RKO (cell line): Measurements from ENCODE around the gene SLC44A1.

Experiments
- DNase-seq: peaks from one replicate; pipeline ENCODE4 v3.0.0-alpha.2; 2016; ENCODE audit warnings: low spot score

The SLC44A1 gene

GRCh38 chr9:105338308-105338707, 93.9 kb downstream of the SLC44A1 start:
- DNase-seq, result peak; percentile 16

- no peak for DNase-seq
These were observed 95.4 kb downstream of the SLC44A1 start for GRCh38 chr9:105339849-105340248.

DNA sequence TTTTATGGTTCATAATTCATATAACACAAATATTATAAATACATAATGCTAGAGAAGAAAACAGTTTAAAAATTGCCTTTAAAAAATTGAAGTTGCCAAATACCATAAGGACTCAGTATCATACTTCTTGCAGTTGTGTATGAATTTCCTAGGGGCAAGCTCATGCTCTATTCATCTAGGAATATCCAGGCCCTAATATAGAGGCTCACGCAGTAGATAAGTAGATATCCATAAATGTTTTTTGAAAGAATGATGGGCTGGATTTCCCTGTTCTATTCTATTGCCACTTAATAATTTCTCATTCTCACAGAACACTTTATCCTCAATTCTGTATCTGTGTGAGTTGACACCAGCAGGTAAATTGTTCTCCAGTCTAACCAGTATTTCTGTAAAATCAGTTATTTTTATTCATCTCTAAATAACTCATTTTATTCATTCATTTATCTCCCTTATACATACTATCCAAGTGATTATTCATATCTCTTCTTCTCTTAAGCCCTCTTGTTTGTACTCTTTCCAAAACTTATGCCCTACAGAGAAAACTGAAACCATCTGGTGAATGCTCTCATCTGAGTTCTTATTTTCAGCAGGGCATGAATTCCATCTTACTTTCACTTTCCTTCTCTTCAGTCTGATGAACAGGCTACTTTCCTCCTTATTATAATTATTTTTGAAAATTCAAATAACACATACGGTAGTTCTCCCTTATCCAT, 97.1 kb downstream of the SLC44A1 start:
- no peak for DNase-seq

- DNase-seq, result no peak
These were observed 97.7 kb downstream of the SLC44A1 start for GRCh38 chr9:105342147-105342505.

DNA sequence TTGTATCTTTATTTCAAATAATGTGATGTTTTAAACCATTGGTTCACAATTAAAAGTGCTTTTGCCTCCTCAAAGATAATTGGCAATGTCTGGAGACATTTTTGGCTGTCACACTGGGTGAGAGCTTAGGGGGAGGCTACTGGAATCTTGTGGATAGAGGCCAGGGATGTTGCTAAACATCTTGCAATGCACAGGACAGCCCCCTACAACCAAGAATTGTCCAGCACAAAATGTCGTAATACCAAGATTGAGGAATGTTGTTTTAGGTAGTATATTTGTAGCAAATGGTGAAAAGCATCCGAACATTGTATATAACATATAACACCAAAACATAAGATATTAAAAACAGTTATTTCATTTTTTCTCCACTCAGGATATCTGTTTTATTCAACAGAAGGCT, 99.8 kb downstream of the SLC44A1 start:
- DNase-seq, result no peak

DNA sequence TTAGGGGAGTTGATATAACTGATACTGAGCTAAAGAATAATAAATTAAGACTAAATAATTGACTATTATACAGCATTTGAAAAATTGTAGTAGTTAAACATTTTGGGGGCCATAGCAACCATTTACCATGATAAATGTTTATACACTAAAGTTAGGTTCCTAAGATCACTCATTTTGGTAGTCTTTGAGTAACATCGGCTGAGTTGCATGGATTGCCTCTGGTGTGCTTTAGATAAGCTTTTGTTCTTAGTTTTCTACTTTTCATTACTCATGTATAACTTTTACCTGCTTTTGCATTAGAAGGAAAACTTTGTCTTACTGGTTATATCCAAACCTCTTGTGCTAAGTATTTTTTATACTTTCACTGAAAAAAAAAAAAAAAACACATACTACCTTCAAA, 101.2 kb downstream of the SLC44A1 start:
- DNase-seq, result no peak

GRCh38 chr9:105346273-105346672, 101.8 kb downstream of the SLC44A1 start:
- DNase-seq, result no peak

GRCh38 chr9:105354448-105354847, 110.0 kb downstream of the SLC44A1 start:
- no peak for DNase-seq

- peak; percentile 38 for DNase-seq
These were observed 111.3 kb downstream of the SLC44A1 start for GRCh38 chr9:105355781-105356180.

- no peak for DNase-seq
These were observed 113.5 kb downstream of the SLC44A1 start for GRCh38 chr9:105357937-105358336.

DNA sequence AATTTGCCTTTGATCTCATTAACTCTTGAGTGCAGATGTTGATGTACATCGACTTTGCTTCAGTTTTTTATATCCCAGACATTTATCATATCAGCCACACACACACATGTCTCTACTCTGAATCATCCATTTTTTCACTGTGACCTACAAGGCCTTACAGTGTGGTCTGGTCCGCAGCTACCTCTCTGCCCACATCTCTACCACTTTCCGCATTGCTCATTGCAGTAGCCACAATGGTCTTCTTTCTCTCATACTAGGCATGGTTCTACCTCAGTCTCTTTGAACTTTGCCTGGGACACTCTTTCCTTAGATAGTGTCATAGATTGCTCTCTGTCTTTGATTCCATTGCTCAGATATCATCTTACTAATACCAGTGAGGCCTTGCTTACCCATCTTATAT, 115.4 kb downstream of the SLC44A1 start:
- DNase-seq, result no peak

- no peak for DNase-seq
These were observed 115.9 kb downstream of the SLC44A1 start for GRCh38 chr9:105360344-105360743.

DNA sequence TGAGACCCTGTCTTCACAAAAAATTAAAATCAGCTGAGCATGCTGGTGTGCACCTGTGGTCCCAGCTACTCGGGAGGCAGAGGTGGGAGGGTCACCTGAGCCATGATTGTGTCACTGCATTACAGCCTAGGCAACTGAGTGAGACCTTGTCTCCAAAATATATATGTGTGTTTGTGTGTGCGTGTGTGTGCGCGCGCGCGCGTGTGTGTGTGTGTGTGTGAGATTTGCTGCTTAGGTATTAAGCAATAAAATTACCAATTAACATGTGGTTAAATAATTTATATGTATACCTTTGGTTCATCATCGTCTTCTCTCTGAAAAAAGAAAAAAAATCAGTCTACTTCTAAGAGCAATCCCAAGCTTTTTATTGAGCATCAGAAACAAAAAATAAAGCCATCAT, 117.4 kb downstream of the SLC44A1 start:
- no peak for DNase-seq

DNA sequence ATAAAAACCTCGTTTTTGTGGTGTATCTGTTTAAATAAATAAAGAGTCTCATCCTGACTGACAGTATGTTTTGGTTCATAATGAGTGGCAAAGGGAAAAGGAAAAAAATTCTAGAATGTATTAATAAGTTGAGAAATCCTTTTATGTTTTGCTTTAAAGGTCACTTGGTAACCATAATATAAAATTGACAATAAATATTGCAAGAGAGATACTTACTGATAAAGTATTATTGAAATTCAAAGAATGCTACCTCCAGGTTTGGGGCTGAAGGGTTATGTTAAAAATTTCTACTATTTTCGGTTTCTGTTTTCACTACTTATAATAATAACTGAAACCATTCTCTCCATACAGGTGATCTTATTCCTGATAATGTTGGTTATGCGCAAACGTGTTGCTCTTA, 118.0 kb downstream of the SLC44A1 start:
- DNase-seq, result no peak

- DNase-seq, result no peak
These were observed 119.4 kb downstream of the SLC44A1 start for GRCh38 chr9:105363837-105364236.

GRCh38 chr9:105369911-105370310, 125.5 kb downstream of the SLC44A1 start:
- no peak for DNase-seq

GRCh38 chr9:105373723-105374122, 129.3 kb downstream of the SLC44A1 start:
- no peak for DNase-seq

- no peak for DNase-seq
These were observed 130.9 kb downstream of the SLC44A1 start for GRCh38 chr9:105375323-105375722.

DNA sequence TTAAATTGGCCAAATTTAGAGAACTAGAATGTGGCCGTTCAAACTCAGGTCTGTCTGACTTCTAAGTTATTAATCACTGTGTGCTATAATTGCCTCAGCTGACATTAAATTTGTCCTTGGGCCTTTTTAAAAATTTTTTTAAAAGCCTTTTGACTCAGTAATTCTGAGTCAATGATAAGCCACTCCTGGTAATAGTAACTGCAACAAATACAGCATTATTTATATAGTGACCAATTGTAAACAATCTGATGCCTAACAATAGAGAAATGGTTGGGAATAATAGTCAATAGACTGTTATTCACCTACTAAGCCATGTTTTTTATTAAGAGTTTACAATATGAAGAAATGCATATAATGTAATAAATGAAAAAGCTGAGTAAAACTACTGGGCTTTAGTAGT, 132.4 kb downstream of the SLC44A1 start:
- DNase-seq, result no peak

GRCh38 chr9:105385381-105385985, 141.0 kb downstream of the SLC44A1 start:
- no peak for DNase-seq

DNA sequence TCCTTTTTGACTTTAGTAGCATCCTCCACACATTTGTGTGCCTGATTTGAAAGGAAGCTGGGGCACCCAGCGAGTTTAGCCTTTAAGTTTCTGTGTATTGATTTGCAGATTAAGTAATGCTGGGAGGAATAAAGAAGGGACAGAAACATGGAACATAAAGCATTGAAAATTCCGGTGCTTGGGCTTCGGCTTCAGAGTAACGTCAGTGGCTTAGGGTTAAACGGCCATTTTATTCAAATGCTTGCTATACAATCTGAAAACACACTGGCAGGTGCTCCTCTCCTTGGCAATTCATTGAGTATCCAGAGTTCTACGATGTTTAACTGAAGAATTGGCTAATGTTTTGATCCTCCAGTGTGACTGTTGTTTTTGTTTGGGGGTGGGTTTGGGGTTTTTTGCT, 145.3 kb downstream of the SLC44A1 start:
- no peak for DNase-seq

DNA sequence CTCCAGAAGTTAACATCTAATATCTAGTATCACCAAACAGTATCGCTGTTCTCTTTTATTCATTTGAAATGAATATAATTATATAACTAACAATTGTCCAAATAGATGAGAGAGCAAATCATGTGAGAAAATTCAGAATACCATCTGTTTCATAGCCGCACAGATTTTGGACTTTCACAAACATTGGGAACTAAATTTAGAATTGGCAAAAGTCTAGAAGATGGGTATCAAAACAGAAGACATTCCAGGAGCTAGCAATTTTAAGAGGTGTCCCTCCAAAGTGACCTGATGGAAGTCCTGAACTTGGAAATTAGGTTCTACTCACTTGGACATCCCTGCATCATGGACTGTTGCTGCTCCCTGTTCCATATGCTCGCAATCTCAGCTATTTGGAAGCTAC, 146.4 kb downstream of the SLC44A1 start:
- no peak for DNase-seq

- no peak for DNase-seq
These were observed 146.8 kb downstream of the SLC44A1 start for GRCh38 chr9:105391288-105391687.

DNA sequence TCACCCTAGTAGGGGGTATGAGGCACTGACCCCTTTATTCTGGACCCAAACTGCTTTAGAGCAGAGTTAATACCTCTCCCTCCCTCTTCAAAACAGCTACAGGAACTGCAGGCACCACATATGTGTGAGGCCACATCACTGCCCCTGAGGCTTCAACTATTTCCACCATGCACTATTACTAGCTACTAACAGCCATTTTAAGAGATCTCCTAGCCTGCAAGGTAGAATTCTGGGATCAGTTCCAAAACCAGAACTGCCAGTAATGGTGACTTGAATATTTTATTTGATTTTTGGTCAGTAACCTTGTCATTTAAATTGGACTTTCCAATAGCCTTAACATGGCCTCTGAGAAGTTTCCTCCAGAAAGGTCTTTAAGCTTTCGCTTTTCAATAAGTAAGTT, 148.1 kb downstream of the SLC44A1 start:
- DNase-seq, result no peak
